ENCODE data around the gene SLC8B1. TPM values are rescaled to one million over a fixed set of nuclear protein-coding genes. Genes with fewer than 3 reads are reported as not detected.

SLC8B1 gene
- total RNA-seq, 1 experiment from 2014 or later = 30.9 TPM

DNA sequence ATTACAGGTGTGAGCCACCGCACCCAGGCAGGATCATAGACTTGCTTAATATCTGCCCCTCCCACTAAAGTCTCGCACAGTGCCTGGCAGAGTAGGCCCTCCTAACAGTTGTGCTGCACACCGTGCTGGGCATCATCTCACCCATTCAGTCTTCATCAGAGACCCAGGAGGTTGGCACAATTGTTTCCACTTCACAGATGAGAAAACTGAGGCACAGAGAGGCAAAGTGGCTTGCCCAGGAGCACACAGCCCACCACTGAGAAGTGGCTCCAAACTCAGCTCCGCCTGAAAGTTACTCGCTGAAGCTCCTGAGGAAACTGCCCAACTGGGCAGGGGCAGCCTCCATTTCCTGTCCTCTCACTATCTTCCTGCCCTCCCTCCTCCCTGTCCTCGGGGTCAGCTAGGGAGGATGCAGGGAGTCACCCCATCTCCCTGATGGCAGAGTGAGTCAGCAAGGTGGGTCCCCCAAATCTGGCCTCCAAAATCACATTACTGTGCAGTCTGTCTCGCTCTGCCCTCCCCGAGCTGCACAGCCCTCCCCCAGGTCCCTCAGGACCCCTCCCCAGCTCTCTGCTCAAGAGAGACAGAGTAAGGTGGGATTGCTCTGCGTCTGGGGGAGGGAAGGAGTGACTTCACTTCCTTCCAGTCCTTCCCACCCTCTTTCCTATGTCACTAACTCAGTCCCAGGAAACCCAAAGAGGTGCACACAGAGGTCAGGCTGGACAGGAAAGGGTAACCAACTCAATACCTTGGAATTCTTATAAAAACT is 5.7 kb downstream of the SLC8B1 start:
- Histone ChIP-seq H3K27me3 (ENCODE audit: insufficient read depth, low read length) (no peaks in the 10 kb centered on the region), H3K4me1 (ENCODE audit: control insufficient read depth in 1 of 2, insufficient read depth in 2 of 2, low read length in 2 of 2) (peaks cover 4 to 11% of the 10 kb centered on the region in 2 experiments; a peak in 3 of 4 replicates), H3K36me3 (ENCODE audit: control insufficient read depth in 1 of 2, insufficient read depth in 2 of 2, low read length in 2 of 2) (peaks cover 0 to 11% of the 10 kb centered on the region in 2 experiments; a peak in 2 of 4 replicates), H2AFZ (ENCODE audit: low read depth, low read length, poor library complexity, severe bottlenecking) (no peak overlapping the region), H3K27ac (ENCODE audit: low read depth, low read length) (no peak overlapping the region), H4K20me1 (ENCODE audit: insufficient read depth) (no peaks in the 10 kb centered on the region), H3K9ac (ENCODE audit: low read length) (no peak overlapping the region), H3K9me3 (ENCODE audit: control insufficient read depth in 1 of 2, insufficient read depth in 1 of 2, low read depth in 1 of 2, low read length in 2 of 2) (no peaks in the 10 kb centered on the region), H3K4me2 (ENCODE audit: low read length) (no peak overlapping the region), H3K4me3 (replicated peaks in 1 of 2; ENCODE audit: low read depth in 1 of 2, low read length in 2 of 2) (no peak overlapping the region), H3K79me2 (ENCODE audit: insufficient read depth, low read length) (peaks cover 15% of the 10 kb centered on the region), H3K9me2 (ENCODE audit: insufficient read depth) (no peaks in the 10 kb centered on the region)
- TF ChIP-seq ZNF274 (IDR thresholded peaks at IDR 0.05; ENCODE audit: low read depth, low read length) (no peak), ELF1 (IDR thresholded peaks at IDR 0.05; ENCODE audit: borderline replicate concordance, low read depth) (no peak), SP1 (IDR thresholded peaks at IDR 0.05; ENCODE audit: low read depth) (no peak), FOSL1 (IDR thresholded peaks at IDR 0.05; ENCODE audit: low read depth) (no peak), SIN3A (IDR thresholded peaks at IDR 0.05; ENCODE audit: low read depth) (no peak), YY1 (IDR thresholded peaks at IDR 0.05; ENCODE audit: extremely low read depth, insufficient replicate concordance, low read depth, low read length) (no peak), RAD21 (IDR thresholded peaks at IDR 0.05; ENCODE audit: low read depth) (no peak), SRF (IDR thresholded peaks at IDR 0.05; ENCODE audit: low read depth) (no peak), ATF3 (IDR thresholded peaks at IDR 0.05) (no peak), EGR1 (IDR thresholded peaks at IDR 0.05; ENCODE audit: low read depth) (no peak), CBX3 (IDR thresholded peaks at IDR 0.05; ENCODE audit: low read depth) (no peak)
- TF ChIP-seq, protein P1, sequence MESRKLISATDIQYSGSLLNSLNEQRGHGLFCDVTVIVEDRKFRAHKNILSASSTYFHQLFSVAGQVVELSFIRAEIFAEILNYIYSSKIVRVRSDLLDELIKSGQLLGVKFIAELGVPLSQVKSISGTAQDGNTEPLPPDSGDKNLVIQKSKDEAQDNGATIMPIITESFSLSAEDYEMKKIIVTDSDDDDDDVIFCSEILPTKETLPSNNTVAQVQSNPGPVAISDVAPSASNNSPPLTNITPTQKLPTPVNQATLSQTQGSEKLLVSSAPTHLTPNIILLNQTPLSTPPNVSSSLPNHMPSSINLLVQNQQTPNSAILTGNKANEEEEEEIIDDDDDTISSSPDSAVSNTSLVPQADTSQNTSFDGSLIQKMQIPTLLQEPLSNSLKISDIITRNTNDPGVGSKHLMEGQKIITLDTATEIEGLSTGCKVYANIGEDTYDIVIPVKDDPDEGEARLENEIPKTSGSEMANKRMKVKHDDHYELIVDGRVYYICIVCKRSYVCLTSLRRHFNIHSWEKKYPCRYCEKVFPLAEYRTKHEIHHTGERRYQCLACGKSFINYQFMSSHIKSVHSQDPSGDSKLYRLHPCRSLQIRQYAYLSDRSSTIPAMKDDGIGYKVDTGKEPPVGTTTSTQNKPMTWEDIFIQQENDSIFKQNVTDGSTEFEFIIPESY (IDR thresholded peaks at IDR 0.05; ENCODE audit: extremely low read depth, insufficient replicate concordance, low read length) = no peak
- RAD21 ChIA-PET (ENCODE audit: low non-redundant PET in 1 of 2, low total read pairs in 2 of 2, uncharacterized antibody in 2 of 2, unreplicated experiment in 2 of 2) = no interaction called here
- ATAC-seq = no peak
- intact Hi-C loops (cut with micrococcal nuclease) = no loop called here
- DNase-seq (ENCODE audit: low read depth, low spot score) = no peak
- CTCF ChIA-PET = no interaction called here
- no TSS peak for BruUV-seq (replicated peaks)
- POLR2A ChIA-PET = no interaction called here
